Body of pancreas (tissue), 4 donors: Measurements from ENCODE around the gene TMEM255B. TPM values are rescaled to one million over a fixed set of nuclear protein-coding genes. Genes with fewer than 3 reads are reported as not detected.

Experiments
- ATAC-seq: fragments of 150-250 bp; one replicate; pipeline ENCODE4 v1.9.1; 2016
- DNase-seq, 4 donors: peaks; one replicate each; pipeline ENCODE4 v3.0.0-alpha.2; 2019
- H3K27ac ChIP-seq, 4 donors: fragments of 200-600 bp; sonication (generic); 1 replicate in 3 of 4; 2 replicates in 1 of 4; pipeline versions ENCODE4 v1.5.1 to v1.6.1; 2016 to 2019; ENCODE audit warnings: mild to moderate bottlenecking in 1 of 4, mixed read lengths in 1 of 4, moderate library complexity in 1 of 4
- H3K27me3 ChIP-seq, 2 donors: fragments of 200-600 bp; sonication (generic); one replicate each; pipeline ENCODE4 v1.6.0; 2016; ENCODE audit warnings: mild to moderate bottlenecking in 1 of 2
- H3K36me3 ChIP-seq, 2 donors: fragments of 200-600 bp; sonication (generic); replicated peaks in 1 of 2; 2 replicates each; pipeline ENCODE4 v1.5.1; 2016; ENCODE audit warnings: low read depth in 2 of 2; ENCODE audit not compliant: insufficient read depth in 1 of 2
- H3K4me1 ChIP-seq: fragments of 200-600 bp; sonication (generic); one replicate; pipeline ENCODE4 v1.6.0; 2016
- H3K4me3 ChIP-seq, 2 donors: fragments of 200-600 bp; sonication (generic); 1 replicate in 1 of 2; 2 replicates in 1 of 2; pipeline ENCODE4 v1.5.1; 2016 to 2019
- H3K9me3 ChIP-seq, 3 donors: fragments of 200-600 bp; sonication (generic); 1 replicate in 2 of 3; 2 replicates in 1 of 3; pipeline ENCODE4 v1.5.1; 2016
- CTCF ChIP-seq, 7 experiments: fragments of 450-650 bp in 4 of 7; fragments of 200-600 bp in 3 of 7; sonication (generic) in 3 of 7; IDR thresholded peaks; one replicate each; pipeline ENCODE4 v1.5.1; 2016 to 2019; ENCODE audit warnings: antibody characterized with exemption in 7 of 7
- POLR2A ChIP-seq, 3 donors: fragments of 450-650 bp; IDR thresholded peaks; one replicate each; pipeline ENCODE4 v1.6.1; 2016; ENCODE audit warnings: antibody characterized with exemption in 3 of 3, mild to moderate bottlenecking in 2 of 3
- WGBS, 2 donors: methylation state at CpG; one replicate each; pipeline ENCODE4 v1.1.5; 2017; 5-methylcytosine and 5-hydroxymethylcytosine counted together
- intact Hi-C: fragments of 100-400 bp; cut with DNase I; formaldehyde crosslinking; loops from one replicate; pipeline ENCODE4 v1.15.1; 2023
- total RNA-seq, 2 donors: library from RNA; depleted of rRNA; stranded (reverse); fragments of >200 nt; gene quantifications; one replicate each; pipeline ENCODE4 v1.1.0, GENCODE V29; 2016

The TMEM255B gene
- total RNA-seq, 2 donors from 2014 or later = 1.0 to 4.6 TPM

GRCh38 chr13:113845723-113846635, 87.0 kb downstream of the TMEM255B start:
- no peak for TF ChIP-seq POLR2A (IDR thresholded peaks at IDR 0.05)
- TF ChIP-seq CTCF (IDR thresholded peaks at IDR 0.05) = no peak
- WGBS, 2 donors = 84 to 86% methylated on average over 30 of the region's 30 CpGs
- no peak overlapping the region for H3K4me3 ChIP-seq
- H3K27me3 ChIP-seq = no peaks in the 10 kb centered on the region
- H3K4me1 ChIP-seq = peaks cover 28% of the 10 kb centered on the region
- ATAC-seq (no peak), DNase-seq (no peak)
- intact Hi-C loops = no loop called here
- no peak overlapping the region for H3K27ac ChIP-seq
- H3K9me3 ChIP-seq = no peaks in the 10 kb centered on the region
- no peaks in the 10 kb centered on the region for H3K36me3 ChIP-seq

GRCh38 chr13:113846636-113847318, 87.8 kb downstream of the TMEM255B start:
- intact Hi-C loops = no loop called here
- Histone ChIP-seq H3K27ac (no peak overlapping the region), H3K27me3 (no peaks in the 10 kb centered on the region), H3K4me3 (no peak overlapping the region), H3K36me3 (no peaks in the 10 kb centered on the region), H3K4me1 (peaks cover 23% of the 10 kb centered on the region), H3K9me3 (no peaks in the 10 kb centered on the region)
- DNase-seq (peak in 3 of 4 donors; percentile 6 to 9 (median 8)), ATAC-seq (no peak)
- TF ChIP-seq POLR2A (IDR thresholded peaks at IDR 0.05) (no peak), CTCF (IDR thresholded peaks at IDR 0.05) (no peak)
- 88 to 91% methylated on average over 17 to 28 of the region's 28 CpGs for WGBS, 2 donors

- TF ChIP-seq POLR2A (IDR thresholded peaks at IDR 0.05) = no peak
- no peak for TF ChIP-seq CTCF (IDR thresholded peaks at IDR 0.05)
- DNase-seq = peak in 2 of 4 donors; percentile 0 to 8
- H3K9me3 ChIP-seq = no peaks in the 10 kb centered on the region
- peaks cover 28% of the 10 kb centered on the region for H3K4me1 ChIP-seq
- H3K36me3 ChIP-seq = no peaks in the 10 kb centered on the region
- no peak for ATAC-seq
- intact Hi-C loops = no loop called here
- no peak overlapping the region for H3K27ac ChIP-seq
- 69 to 81% methylated on average over 8 of the region's 8 CpGs for WGBS, 2 donors
- no peaks in the 10 kb centered on the region for H3K27me3 ChIP-seq
- no peak overlapping the region for H3K4me3 ChIP-seq
Observed at GRCh38 chr13:113848020-113848419, 89.0 kb downstream of the TMEM255B start.

GRCh38 chr13:113848431-113849260, 89.6 kb downstream of the TMEM255B start:
- TF ChIP-seq CTCF (IDR thresholded peaks at IDR 0.05) (no peak), POLR2A (IDR thresholded peaks at IDR 0.05) (no peak)
- no peaks in the 10 kb centered on the region for H3K9me3 ChIP-seq
- intact Hi-C loops = no loop called here
- ATAC-seq = no peak
- H3K36me3 ChIP-seq = no peaks in the 10 kb centered on the region
- H3K4me1 ChIP-seq = peaks cover 34% of the 10 kb centered on the region
- peak overlapping the region in 1 of 4 donors; percentile 12 for H3K27ac ChIP-seq
- no peaks in the 10 kb centered on the region for H3K27me3 ChIP-seq
- peak in 3 of 4 donors; percentile 1 to 12 (median 5) for DNase-seq
- 84 to 90% methylated on average over 17 to 18 of the region's 18 CpGs for WGBS, 2 donors
- no peak overlapping the region for H3K4me3 ChIP-seq
